ENCODE results near the gene CEP89.

DNA sequence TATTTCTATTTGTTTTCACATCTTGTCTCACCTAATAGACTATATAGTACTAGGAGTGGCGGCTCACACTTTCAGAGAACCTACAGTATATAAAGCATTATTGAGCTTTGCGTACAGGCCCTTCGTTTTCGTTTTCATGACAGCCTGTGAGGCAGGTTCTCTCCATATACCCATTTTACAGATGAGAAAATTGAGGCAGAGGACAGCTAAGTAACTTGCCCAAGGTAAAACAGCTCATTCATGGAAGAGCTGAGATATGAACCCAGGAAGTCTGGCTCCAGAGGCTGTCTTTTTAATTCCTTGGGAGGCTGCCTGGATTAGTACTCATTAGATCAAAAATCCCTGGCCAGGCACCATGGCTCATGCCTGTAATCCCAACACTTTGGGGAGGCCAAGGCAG lies 29.2 kb upstream of the CEP89 start:
- TF ChIP-seq, protein P1, sequence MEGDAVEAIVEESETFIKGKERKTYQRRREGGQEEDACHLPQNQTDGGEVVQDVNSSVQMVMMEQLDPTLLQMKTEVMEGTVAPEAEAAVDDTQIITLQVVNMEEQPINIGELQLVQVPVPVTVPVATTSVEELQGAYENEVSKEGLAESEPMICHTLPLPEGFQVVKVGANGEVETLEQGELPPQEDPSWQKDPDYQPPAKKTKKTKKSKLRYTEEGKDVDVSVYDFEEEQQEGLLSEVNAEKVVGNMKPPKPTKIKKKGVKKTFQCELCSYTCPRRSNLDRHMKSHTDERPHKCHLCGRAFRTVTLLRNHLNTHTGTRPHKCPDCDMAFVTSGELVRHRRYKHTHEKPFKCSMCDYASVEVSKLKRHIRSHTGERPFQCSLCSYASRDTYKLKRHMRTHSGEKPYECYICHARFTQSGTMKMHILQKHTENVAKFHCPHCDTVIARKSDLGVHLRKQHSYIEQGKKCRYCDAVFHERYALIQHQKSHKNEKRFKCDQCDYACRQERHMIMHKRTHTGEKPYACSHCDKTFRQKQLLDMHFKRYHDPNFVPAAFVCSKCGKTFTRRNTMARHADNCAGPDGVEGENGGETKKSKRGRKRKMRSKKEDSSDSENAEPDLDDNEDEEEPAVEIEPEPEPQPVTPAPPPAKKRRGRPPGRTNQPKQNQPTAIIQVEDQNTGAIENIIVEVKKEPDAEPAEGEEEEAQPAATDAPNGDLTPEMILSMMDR (IDR thresholded peaks at IDR 0.05; ENCODE audit: borderline replicate concordance, extremely low read depth, low read length, poor library complexity, severe bottlenecking) = no peak
- TF ChIP-seq EZH2 (IDR thresholded peaks at IDR 0.05; ENCODE audit: borderline replicate concordance, low read depth, low read length, severe bottlenecking) = no peak

All from DND-41 (cell line).